GM12873 (cell line): ENCODE measurements around the gene NCKAP1.

Experiments
- TF ChIP-seq, protein P1 (sequence below): IDR thresholded peaks from 2 replicates; pipeline ENCODE4 v1.5.1; 2012; ENCODE audit warnings: low read depth, mild to moderate bottlenecking, moderate library complexity, low read length, control low read depth; ENCODE audit not compliant: insufficient read depth; ENCODE audit errors: missing control alignments

NCKAP1 gene

DNA sequence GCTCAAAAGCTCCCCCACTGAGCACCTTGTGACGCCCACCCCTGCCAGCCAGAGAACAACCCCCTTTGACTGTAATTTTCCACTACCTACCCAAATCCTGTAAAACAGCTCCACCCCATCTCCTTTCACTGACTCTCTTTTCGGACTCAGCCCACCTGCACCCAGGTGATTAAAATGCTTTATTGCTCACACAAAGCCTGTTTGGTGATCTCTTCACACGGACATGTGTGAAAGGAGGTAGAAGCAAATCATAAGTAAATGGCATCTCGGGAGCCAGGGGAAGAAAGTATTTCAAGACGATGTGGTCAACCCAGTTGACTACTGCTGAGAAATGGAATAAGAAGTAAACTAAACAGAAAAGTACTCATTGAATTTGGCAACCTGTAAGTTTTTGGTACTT is 11.2 kb upstream of the NCKAP1 start:
- TF ChIP-seq, protein P1, sequence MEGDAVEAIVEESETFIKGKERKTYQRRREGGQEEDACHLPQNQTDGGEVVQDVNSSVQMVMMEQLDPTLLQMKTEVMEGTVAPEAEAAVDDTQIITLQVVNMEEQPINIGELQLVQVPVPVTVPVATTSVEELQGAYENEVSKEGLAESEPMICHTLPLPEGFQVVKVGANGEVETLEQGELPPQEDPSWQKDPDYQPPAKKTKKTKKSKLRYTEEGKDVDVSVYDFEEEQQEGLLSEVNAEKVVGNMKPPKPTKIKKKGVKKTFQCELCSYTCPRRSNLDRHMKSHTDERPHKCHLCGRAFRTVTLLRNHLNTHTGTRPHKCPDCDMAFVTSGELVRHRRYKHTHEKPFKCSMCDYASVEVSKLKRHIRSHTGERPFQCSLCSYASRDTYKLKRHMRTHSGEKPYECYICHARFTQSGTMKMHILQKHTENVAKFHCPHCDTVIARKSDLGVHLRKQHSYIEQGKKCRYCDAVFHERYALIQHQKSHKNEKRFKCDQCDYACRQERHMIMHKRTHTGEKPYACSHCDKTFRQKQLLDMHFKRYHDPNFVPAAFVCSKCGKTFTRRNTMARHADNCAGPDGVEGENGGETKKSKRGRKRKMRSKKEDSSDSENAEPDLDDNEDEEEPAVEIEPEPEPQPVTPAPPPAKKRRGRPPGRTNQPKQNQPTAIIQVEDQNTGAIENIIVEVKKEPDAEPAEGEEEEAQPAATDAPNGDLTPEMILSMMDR, result no peak

DNA sequence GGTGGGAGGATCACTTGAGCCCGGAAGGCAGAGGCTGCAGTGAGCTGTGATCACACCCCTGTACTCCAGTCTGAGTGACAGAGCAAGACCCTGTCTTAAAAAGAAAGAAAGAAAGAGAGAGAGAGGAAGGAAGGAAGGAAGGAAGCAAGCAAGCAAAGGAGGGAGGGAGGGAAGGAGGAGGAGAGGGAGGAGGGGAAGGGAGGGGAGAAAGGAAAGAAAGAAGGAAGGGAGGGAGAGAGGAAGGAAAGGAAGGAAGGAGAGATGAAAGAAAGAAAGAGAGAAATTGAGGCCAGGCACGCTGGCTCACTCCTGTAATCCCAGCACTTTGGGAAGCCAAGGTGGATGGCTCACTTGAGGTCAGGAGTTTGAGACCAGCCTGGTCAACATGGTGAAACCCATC is 2.3 kb upstream of the NCKAP1 start:
- TF ChIP-seq, protein P1, result no peak

DNA sequence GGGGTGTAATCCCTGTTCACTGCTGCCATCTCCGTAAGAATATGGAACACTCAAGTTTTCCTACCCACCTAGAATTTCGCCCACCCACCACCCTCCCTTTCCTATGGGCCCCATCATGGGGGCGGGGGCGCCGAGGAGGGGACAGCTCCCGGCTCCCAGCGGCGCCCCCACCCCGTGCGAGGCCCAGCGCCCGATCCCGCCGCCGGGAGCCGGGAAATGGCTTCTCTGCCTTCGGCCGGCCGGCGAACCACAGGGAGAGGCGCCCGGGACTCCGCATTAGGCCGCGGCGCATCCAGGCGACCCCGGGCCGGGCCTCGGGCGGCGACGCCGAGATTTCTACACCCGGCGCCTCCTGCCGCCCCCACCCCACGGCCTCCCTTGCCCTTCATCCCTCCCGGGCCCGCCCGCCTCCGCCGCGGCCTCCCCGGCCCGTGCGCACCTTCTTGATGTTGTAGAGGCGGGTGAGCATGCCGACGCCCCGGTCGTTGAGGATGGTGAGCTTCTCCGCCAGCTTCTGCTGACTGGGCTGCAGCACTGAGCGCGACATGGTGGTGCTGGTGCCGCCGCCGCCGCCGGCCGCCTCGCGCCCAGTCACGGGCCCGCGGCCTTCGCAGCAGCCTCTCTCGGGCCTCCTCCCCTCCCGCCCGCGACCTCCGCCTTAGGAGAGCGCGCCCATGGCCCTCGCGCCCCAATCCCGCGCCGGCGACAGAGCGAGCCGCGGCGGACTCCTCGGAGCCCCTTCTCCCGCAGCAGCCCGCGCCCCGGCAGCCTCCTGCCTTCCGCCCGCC is 510 bp downstream of the NCKAP1 start:
- TF ChIP-seq, protein P1, result no peak

DNA sequence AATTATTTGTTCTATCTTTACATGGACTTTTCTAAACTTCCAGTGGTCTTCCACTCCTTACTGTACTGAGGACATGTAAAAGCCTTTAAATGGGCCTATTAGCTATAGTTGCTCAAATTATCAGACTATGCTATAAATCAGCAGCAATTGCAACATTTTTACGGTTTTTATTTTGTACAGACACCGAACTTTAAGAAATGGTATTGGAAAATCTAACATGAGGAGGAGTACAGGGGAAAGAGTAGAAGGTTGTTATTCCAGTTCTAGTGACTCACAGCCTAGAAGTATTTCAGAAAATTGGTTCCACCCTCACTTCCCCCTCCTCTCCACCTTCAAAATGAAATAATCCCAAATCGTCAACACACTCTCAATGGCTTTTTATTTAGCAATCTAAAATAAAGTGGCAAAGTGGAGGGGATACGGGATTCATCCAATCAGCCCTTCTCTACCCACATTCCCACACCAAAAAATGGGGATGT is 1.1 kb downstream of the NCKAP1 start:
- TF ChIP-seq, protein P1, result no peak

DNA sequence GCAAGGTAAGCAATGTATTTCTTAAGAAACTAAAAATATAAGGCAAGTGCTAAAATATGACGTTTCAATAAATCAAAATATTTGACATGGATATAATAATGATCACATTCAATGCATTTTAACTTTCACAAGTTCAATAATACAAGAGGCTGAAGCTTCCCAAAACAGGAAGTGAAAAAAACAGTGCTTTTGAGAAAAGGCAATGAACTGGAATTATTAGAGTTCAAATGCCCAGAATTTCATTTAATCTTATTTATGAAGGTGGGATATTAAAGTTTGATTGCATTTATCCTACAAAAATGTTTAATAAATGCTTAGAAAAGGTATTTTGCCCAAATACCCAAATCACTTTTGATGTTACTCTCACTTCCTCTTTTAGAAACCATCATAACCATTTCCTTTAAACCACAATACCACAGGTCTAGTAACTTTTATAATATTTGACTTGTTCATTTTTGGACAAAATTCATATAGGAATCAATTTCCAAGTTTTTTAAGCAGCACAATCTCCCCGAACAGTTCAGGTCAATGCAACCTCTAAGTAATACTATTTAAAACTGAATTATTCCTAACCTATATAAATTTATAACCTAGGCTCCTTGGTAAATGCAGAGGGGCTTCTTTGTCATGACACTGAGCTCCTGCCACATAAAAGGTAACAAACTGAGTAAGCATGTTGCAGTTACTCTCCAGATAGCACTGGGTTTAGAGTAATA is 2.1 kb downstream of the NCKAP1 start:
- TF ChIP-seq, protein P1, result no peak

DNA sequence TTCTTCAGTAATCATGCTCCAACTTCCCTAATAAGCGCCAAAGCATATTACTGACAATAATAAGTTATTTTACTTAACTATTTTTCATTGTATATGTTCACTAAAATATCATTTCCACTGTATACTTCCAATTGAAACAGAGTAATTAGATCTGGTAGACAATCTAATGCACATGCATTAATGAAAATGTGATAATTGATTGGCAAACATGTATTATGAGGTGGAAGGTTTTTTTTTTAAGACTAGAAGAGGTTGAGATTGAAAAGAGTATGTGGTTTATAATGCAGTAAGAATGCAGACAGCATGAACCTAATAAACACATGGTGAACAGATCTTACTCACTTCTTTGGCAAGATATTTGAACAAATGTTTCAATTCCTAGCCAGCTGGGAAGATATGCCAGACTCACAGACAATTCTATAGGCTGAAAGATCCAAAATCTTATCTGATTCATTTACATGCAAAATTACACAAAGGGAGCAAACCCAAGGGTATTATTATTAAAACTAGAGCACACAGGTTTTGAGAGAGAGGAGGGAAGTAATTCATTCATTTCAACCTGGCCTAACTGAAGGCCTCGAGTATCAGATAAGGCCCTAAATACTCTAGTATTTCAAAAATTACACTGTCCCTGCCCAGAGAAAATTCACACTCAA is 2.8 kb downstream of the NCKAP1 start:
- TF ChIP-seq, protein P1, result no peak

DNA sequence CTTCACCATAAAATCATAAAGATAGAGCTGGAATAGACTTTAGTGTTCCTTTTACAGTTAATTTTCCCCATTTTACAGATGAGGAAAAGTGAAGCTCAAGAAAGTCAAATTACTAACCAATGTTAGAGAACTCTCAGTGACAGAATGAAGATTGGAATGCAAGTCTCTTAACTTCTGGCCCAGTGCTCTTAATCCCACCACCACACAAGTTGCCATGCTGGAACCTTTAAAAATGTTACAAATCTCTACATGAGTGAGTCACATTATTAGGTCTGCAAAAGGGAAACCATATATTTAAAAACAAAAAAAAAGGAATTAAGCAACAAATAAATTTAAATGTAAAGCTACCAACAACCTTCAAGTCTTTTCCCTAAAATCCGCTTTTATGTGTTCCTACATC is 3.5 kb downstream of the NCKAP1 start:
- TF ChIP-seq, protein P1, result no peak
